NCI-H2107 treated with DMSO at 0.1 percent for 48 hours (cell line): ENCODE measurements around the gene VPS35.
A peak's percentile ranks its signal among the peaks of the same experiment; 100 is the strongest.
"Not testable (repeated sequence)": the region's sequence is repeated elsewhere in the genome, so short reads cannot be mapped to it uniquely, and the experiment has no call there.

Experiments used
- DNase-seq: peaks from one replicate; lab custom pipeline; 2025; ENCODE audit not compliant: unreplicated experiment; lab: John Stamatoyannopoulos, UW

VPS35 gene

DNA sequence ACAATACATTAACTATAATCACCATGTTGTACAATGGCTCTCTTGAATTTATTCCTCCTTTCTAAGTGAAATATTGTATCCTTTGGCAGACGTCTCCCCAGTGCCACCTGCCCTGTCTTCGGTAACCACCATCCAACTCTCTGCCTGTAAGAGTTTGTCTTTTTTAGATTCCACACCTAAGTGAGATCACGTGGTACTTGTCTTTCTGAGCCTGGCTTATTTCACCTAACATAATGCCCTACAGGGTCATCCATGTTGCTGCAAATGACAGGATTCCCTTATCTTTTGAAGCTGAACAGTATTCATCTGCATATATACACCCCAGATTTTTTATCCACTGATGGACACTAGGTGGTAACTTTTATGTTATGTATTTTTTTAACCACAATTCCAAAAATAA, 24.7 kb upstream of the VPS35 start:
- DNase-seq: peak; percentile 70

DNA sequence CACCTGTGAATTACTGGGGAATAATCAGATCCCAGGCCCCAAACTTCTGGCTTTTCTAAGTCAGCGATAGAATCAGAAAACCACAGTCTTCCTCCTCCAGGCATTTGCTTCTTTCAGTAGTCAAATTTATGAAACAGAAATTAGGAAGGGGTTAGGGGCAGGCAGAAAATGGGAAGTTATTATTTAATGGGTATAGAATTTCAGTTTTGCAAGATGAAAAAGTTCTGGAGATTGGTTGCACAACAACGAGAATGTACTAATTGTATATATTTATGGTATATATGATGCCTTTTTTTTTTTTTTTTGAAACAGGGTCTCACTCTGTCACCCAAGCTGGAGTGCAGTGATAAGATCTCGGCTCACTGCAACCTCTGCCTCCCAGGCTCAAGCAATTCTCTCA, 23.9 kb upstream of the VPS35 start:
- no peak for DNase-seq

DNA sequence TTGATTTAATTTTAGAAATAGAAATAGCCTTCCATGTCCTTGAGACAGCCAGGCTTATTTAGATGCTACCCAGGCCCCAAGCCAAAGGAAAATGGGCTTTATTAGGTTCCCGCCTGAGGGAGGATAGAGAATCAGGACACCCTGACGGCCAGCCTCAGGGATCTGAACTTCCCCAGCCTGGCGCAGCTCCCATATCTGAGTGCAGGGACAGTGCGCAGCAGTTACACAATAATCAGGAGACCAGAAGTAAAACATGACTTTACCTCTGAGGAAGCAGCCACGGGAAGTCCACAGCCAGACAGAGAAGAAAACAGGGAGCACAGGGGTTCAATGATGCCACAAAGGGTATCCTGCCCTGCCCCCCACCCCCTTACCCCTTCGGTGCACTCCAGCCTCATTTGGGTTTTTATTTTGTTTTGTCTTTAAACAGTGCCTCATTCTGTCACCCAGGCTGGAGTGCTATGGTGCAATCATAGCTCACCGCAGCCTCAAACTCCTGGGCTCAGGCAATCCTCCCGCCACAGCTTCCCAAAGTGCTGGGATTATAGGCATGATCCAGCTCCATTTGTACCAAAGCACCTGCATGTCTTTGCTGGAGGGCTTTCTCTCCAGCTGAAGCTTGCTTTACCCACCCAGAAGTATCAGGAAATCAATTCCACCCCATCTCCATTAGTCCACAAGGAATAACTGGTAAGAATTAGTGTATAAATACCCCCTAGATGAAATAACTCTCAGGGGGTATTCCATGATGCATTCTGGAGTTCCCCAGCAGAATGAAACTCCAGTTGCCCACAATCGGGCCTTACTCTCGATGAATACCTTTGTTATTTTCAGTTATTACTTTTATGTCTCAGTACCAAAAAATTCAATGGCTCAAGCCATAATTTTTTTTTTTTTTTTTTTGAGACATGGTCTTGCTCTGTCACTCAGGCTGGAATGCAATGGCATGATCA, 22.4 kb upstream of the VPS35 start:
- no peak for DNase-seq

DNA sequence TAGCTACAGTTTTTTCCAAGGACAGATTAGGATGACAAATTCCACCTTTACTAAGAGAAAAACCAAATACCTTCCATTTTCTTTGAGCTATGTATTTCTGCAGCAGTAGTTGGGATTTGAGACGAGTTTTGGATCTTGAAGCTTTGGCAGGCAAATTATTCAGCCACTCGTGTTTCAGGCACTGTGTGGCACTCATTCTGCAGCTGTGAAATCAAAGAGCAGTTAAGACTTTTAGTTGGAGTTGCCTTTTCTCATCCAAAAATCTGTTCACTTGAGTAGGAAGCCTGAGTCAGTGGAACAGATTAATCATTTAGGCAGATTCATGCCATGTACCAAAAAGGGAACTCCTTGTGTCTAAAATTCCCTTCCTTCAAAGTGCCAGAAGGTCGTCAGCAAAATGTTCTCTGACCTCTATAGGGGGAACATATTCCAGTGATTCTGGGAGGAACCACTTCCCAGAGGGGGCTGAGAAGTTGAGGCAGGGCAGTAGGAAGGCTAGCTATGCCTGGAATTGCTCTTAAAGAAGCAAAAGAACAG, 20.6 kb upstream of the VPS35 start:
- no peak for DNase-seq

DNA sequence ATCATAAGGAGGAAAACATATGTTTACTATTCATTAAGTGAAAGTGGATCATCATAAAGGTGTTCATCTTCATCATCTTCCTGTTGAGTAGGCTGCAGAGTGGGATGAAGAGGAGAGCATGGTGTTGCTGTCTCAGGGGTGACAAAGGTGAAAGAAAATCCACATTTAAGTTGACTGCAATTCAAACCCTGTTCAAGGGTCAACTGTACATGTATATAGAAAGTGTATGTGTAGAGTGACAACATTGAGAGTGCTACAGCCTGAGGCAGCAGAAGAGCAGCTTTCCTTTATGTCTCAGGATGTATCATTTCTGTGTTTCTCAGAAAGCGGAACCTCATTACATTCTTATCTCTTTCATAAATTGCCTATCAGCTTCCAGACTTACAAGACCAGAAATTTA, 17.7 kb upstream of the VPS35 start:
- no peak for DNase-seq

DNA sequence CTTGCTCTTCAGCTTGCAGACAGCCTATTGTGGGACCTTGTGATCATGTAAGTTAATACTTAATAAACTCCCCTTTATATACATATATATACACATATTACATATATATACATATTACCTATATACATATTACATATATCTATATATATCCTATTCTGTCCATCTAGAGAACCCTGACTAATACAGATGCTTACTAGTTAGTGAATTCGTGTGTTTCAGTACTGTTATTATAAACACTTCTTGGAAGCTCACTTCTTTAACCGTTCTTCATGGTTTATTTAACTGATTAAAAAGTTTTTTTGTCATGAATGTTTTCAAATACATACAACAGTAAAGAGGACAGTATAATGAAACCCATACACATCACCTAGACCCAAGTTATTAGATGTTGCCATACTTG, 13.1 kb upstream of the VPS35 start:
- DNase-seq: no peak

DNA sequence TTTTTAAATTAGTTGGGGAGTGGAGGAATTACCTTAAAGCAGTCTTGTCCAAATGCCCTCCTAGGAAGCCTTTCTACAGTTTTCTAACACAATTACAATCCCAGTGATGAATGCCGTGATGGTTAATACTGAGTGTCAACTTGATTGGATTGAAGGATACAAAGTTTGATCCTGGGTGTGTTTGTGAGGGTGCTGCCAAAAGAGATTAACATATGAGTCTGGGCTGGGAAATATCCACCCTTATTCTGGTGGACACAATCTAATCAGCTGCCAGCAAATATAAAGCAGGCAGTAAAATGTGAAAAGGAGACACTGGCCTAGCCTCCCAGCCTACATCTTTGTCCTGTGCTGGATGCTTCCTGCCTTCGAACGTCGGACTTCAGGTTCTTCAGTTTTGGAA, 12.6 kb upstream of the VPS35 start:
- no peak for DNase-seq

DNA sequence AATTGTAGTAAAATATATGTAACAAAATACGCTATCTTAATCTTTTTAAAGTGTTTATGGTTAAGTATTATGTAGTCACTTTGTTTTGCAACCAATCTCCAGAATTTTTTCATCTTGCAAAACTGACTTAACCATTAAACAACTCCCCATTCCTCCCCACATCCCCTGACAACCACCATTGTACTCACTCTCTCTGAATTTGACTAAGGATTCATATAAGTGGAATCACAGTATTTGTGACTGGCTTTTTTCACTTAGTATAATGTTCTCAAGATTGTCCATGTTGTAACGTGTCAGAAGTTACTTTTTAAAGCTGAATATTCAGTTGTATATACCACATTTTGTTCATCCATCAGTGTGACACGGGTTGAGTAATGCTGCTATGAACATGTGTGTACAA, 11.1 kb upstream of the VPS35 start:
- no peak for DNase-seq

DNA sequence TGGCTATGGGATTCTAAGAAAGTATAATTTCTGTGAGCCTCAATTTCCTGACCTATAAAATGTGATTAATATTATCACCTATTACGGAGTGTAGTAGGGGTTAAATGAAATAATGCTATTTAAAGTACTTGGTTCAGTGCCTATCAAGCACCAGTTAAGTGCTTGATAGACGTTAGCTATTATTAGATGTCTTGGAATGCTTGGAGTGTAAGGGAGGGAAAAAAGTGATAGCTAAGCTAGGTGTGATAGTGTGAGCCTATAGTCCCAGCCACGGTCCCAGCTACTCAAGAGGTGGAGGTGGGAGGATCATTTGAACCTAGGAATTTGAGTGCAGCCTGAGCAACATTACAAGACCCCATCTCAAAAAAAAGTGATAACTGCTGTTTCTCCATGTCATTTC, 8.0 kb upstream of the VPS35 start:
- no peak for DNase-seq

DNA sequence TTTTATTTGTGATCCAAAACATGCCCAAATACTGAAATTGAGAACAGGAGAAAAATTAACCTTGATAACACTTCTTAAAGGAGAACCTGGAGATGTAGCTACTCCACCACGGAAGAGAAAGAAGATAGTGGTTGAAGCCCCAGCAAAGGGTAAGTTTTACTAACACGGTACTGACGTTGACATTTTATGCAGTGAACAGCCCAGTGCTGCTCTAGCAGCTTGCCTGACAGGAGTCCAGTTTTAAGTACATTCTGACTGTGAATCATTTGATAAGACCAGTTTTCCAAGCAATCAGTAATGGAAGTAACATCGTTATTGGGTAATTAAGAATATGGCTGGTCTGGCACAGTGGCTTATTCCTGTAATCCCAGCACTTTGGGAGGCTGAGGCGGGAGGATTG, 7.0 kb upstream of the VPS35 start:
- DNase-seq: no peak

DNA sequence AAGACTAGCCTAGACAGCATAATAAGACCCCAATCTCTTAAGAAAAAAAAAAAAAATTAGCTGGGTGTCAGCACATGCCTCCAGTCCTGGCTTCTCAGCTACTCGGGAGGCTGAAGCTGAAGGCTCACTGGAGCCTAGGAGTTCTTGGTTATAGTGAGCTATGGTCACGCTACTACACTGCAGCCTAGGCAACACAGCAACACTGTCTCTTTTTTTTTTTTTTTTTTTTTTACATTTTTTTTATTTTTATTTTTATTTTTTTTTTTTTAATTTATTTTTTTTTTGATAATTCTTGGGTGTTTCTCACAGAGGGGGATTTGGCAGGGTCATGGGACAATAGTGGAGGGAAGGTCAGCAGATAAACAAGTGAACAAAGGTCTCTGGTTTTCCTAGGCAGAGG, 4.6 kb upstream of the VPS35 start:
- no peak for DNase-seq

DNA sequence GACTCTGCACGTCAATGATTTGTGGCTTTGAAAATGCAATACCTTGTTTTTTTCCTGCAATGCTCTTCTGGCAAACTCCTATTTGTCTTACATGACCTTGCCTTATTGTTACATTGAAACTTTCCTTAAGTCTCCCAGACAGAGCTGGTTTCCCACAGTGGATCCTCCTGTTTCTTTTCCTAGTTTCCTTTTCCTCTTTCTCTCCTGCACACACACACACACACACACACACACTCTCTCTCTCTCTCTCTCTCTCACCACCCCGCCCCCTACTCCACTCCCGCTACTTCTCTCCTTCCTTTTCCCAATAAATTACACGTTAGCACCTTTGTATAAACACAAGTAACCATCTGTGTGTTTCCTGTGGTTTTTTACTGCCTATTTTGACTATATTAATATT, 2.7 kb upstream of the VPS35 start:
- no peak for DNase-seq

DNA sequence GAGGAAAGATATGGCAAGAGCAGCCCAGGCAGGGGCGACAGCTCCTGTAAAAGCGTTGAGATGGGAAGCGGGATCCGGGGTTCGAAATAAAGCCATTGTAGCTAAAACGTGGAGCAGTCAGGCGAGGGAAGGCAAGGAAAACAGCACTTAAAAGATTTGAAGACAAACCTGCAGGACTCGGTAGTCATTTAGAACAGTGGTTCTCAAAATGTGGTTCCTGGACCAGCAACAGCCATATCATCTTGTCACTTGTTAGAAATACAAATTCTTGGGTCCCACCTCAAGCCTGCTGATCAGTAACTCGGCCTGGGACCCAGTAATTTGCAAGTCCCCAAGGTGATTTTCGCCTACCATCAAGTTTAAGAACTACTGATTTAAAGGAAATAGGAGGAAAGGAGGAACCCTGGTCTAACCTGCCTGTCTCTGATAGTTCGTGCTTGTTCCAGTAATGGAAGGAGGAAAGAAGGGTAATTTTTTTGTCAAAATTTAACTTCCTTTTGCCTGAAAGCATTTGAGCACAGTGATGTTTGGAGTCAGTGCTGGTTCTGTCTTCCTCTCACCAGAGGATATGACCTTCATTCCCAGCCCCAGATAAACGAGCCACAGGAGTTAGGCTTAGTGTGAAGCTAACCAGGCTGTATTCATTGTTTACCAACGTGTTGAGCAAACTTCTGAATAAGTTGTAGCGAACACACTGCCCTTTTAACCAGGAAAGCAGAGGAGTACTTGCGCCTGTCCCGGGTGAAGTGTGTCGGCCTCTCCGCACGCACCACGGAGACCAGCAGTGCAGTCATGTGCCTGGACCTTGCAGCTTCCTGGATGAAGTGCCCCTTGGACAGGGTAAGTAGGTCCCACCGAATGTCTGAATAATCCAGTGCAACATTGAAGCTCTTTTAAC, 1.6 kb upstream of the VPS35 start:
- no peak for DNase-seq

DNA sequence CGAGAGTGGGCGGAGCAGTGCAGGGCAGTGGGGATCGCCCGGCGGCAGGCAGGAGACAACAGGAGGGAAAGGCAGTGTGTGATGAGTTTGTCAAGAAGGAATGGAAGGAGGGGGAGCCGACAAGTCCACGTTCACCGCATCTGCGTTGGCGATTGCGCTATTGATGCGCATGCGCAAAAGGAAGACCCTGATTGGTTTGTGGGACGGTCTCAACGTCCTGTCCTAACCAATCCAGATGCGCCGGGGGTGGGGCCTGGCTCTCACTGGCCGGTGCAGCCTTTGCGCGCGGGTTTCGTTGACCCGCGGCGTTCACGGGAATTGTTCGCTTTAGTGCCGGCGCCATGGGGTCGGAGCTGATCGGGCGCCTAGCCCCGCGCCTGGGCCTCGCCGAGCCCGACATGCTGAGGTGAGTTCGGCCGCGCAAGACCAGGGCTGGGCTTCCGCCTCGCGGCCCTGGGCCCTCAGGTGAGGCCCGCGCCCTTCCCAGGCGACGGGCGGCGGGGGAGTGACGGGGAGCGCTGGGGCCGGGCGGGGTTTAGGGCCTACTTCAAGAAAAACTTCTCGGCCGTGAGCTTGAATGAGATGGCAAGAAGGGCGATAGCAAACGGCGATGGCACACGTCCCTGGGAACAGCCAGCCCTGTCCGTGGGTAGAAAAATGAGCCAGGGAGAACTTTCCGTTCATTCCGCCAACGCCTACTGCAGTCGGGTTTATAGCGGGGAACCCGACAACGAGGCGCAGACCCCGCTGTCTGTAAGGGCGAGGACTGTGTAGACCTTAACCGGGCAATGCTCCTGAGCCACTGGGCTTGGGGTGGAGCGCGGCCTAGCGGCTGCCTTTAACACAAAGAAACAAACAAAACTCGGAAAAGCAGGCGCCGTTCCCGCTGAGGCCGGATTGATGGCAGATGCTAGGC, 645 bp upstream of the VPS35 start, which contains the start of gene ORC6:
Gene ORC6 (plus strand): TSS at position 295 of the 916 bp plus-strand sequence. CDS start 47 bp downstream, at position 342.
- peak; percentile 96 for DNase-seq

DNA sequence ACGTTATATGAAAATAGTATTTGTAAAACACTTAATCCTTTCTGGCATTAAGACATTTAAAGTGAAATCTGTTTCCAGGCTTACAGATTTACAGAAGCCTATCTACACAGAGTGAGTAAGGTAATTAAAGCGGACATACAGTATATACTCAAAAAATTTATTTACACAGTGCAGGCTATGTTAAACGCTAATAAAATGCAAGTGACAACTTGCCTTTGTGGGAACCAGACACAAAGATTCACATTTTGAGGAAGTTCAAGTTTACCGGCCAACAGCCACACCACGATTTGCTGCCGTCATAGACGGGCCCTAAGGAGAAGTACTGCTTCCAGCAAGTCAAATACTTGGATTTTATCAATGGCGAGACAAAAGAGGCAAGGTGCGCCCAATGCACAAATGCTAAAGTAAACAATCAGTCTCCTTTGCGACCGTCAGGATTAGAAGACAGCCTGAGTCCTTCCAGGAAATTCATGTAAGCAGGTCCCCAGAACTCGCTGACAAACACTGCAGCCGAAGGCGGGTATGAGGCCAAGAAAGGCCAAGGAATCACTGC, 801 bp downstream of the VPS35 start:
- no peak for DNase-seq

DNA sequence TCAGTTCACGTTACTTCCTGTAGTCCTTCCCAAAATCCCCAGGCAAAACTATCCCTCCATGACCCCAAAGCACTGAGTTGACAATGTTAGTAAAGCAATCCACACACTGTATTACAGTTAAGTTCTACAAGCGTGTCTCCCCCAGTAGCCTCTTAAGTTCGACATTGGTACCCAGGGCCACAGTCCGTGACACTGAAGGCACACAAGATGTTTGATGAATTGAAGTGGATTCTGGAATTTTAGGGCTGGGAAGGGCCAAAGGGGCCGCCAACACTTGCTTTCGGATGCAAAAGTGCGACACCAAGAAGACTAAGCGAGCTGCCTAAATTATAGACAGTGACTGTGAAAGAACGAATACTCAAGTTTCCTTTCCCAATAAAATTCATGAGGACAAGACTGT, 1.5 kb downstream of the VPS35 start:
- DNase-seq: no peak

DNA sequence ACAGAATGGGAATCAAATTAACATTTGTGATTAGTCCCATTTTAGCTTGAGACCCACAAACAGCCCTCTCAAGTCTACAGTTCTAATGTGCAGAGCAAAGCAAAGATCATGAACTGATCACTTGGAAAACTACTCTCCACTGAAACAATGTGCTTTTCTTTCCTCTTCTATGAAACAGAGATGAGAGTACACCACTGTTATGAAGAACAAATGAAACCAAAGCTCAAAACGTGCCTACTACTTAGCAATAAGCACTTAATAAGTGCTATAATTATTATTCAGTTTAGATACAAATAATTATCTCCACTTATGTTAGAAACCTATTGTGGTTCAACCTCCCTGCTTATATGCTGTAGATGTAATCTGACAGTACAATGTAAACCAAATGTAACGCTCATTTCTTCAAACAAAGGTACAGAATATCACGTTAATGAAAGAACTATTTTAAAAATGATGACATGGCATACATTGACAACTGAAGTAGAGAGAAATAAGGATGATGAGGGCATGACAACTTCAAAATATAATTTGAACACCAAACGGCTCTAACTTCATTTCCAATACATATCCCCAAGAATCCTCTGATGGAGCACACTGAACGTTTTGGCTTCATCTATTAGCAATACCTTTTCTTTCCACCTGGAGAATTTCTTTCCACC, 2.0 kb downstream of the VPS35 start:
- DNase-seq: no peak

DNA sequence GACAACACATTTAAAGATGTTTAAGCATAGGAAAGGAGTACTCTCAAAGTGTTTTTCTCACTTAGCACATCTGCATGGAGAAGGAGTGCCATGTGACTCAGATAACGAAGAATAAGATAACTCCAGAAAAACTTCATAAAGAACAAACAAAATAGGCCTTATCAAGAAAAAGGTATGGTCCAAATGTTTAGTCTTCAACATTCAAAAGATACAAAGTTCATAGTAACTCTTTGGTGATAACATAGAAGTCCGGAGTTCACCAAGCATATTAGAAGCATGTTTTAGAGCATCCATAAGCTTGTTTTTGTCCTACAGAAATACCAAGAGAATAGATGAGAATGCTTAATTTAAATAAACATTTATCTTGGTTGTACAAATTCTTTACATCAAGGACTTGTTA, 7.1 kb downstream of the VPS35 start:
- not testable (repeated sequence) for DNase-seq

DNA sequence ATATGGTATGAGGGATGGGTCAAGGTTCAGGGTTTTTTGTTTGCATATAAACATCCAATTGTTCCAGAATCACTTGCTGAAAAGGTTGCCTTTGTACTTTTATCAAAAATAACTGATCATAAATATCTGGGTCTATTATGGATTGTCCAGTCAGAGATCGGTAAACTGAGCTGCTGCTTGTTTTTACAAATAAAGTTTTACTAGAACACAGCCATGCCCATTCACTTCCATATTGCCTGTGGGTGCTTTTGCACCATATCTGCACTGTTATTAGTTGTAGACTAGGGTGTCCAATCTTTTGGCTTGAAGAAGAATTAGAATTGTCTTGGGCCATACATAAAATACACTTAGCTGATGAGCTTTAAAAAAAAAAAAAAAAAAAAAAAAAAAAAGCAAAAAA, 11.0 kb downstream of the VPS35 start:
- DNase-seq: not testable (repeated sequence)
